ENCODE data around the gene IQCC.

- TF ChIP-seq CTCF (IDR thresholded peaks at IDR 0.05): no peak
- TF ChIP-seq POLR2AphosphoS5 (IDR thresholded peaks at IDR 0.05): no peak
- TF ChIP-seq EP300 (IDR thresholded peaks at IDR 0.05): no peak
- no peak for TF ChIP-seq POLR2A (IDR thresholded peaks at IDR 0.05)
Observed at GRCh38 chr1:32172621-32173245, 32.7 kb upstream of the IQCC start.
